NCI-H1694 (cell line): ENCODE measurements around the gene GATA5.

Experiments
- DNase-seq: peaks from one replicate; lab custom pipeline; 2025; lab: John Stamatoyannopoulos, UW

The GATA5 gene

GRCh38 chr20:62487561-62488354 lies 12.0 kb upstream of the GATA5 start:
- DNase-seq = no peak

GRCh38 chr20:62487118-62487517 lies 11.3 kb upstream of the GATA5 start:
- DNase-seq = no peak

GRCh38 chr20:62486484-62486883 lies 10.7 kb upstream of the GATA5 start:
- DNase-seq = no peak

GRCh38 chr20:62485701-62486089 lies 9.9 kb upstream of the GATA5 start:
- DNase-seq = no peak

- no peak for DNase-seq
Measured at GRCh38 chr20:62485062-62485700, 9.4 kb upstream of the GATA5 start.

GRCh38 chr20:62484478-62484877 lies 8.7 kb upstream of the GATA5 start:
- no peak for DNase-seq

- DNase-seq = no peak
Measured at GRCh38 chr20:62483613-62484458, 8.0 kb upstream of the GATA5 start.

GRCh38 chr20:62482974-62483373 lies 7.2 kb upstream of the GATA5 start:
- DNase-seq = no peak

- DNase-seq = no peak
Measured at GRCh38 chr20:62482146-62482809, 6.5 kb upstream of the GATA5 start.

- DNase-seq = no peak
Measured at GRCh38 chr20:62481425-62482145, 5.8 kb upstream of the GATA5 start.

- DNase-seq = no peak
Measured at GRCh38 chr20:62480318-62480717, 4.5 kb upstream of the GATA5 start.

- no peak for DNase-seq
Measured at GRCh38 chr20:62479656-62480055, 3.9 kb upstream of the GATA5 start.

- no peak for DNase-seq
Measured at GRCh38 chr20:62479156-62479555, 3.4 kb upstream of the GATA5 start.

GRCh38 chr20:62477669-62478455 lies 2.1 kb upstream of the GATA5 start:
- no peak for DNase-seq

GRCh38 chr20:62476056-62476838 lies 452 bp upstream of the GATA5 start:
- DNase-seq = no peak

GRCh38 chr20:62475027-62475771 lies 596 bp downstream of the GATA5 start:
- no peak for DNase-seq

- DNase-seq = no peak
Measured at GRCh38 chr20:62474604-62475026, 1.2 kb downstream of the GATA5 start.

GRCh38 chr20:62473717-62474603 lies 1.8 kb downstream of the GATA5 start:
- no peak for DNase-seq
